Bronchial epithelial cell (primary cell): ENCODE results near the gene PPARGC1A. TPM values are rescaled to one million over a fixed set of nuclear protein-coding genes. Genes with fewer than 3 reads are reported as not detected.

Experiments used
- DNase-seq: peaks from one replicate; pipeline ENCODE4 v3.0.0-alpha.2; 2010; ENCODE audit warnings: low read depth
- FAIRE-seq: peaks from 2 replicates; lab custom pipeline; 2011; peaks lifted over from hg19 to GRCh38; lab: Jason Lieb, UNC
- H3K27me3 ChIP-seq: 2 replicates; pipeline ENCODE4 v1.5.1; 2011; ENCODE audit warnings: low read length; ENCODE audit not compliant: control insufficient read depth, insufficient read depth
- H3K36me3 ChIP-seq: 2 replicates; pipeline ENCODE4 v1.5.1; 2011; ENCODE audit warnings: low read length; ENCODE audit not compliant: control insufficient read depth, insufficient read depth
- H3K4me3 ChIP-seq: 2 replicates; pipeline ENCODE4 v1.5.1; 2011; ENCODE audit warnings: mild to moderate bottlenecking, low read depth, low read length, control low read depth
- total RNA-seq: library from RNA; depleted of rRNA; stranded (reverse); fragments of >200 nt; gene quantifications from 2 replicates; pipeline ENCODE4 v1.2.1, GENCODE V29; 2014
- TF ChIP-seq, protein P1 (sequence below): IDR thresholded peaks from 2 replicates; pipeline ENCODE4 v1.5.1; 2011; ENCODE audit warnings: mild to moderate bottlenecking, moderate library complexity, low read length, control low read depth, inconsistent platforms; ENCODE audit not compliant: insufficient read depth, severe bottlenecking

Gene PPARGC1A
- total RNA-seq, 1 donor from 2014 or later: 1.6 TPM

DNA sequence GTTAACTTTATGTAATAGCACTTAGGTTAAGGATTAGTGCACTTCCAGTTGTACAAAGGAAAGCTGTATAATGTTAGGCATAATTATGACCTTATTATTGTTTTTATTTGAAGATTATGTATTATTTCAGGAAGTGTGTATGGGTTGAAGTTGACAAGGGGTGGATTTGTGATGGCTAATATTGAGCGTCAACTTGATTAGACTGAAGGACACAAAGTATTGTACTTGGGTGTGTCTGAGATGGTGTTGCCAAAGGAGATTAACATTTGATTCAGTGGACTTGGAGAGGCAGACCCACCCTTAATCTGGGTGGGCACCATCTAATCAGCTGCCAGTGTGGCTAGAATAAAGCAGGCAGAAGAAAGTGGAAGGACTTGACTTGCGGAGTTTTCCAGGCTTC lies 127.3 kb downstream of the PPARGC1A start:
- no peak for DNase-seq
- H3K36me3 ChIP-seq: no peaks in the 10 kb centered on the region
- no peak overlapping the region for H3K4me3 ChIP-seq
- FAIRE-seq: no peak
- no peaks in the 10 kb centered on the region for H3K27me3 ChIP-seq
- TF ChIP-seq, protein P1, sequence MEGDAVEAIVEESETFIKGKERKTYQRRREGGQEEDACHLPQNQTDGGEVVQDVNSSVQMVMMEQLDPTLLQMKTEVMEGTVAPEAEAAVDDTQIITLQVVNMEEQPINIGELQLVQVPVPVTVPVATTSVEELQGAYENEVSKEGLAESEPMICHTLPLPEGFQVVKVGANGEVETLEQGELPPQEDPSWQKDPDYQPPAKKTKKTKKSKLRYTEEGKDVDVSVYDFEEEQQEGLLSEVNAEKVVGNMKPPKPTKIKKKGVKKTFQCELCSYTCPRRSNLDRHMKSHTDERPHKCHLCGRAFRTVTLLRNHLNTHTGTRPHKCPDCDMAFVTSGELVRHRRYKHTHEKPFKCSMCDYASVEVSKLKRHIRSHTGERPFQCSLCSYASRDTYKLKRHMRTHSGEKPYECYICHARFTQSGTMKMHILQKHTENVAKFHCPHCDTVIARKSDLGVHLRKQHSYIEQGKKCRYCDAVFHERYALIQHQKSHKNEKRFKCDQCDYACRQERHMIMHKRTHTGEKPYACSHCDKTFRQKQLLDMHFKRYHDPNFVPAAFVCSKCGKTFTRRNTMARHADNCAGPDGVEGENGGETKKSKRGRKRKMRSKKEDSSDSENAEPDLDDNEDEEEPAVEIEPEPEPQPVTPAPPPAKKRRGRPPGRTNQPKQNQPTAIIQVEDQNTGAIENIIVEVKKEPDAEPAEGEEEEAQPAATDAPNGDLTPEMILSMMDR: no peak

DNA sequence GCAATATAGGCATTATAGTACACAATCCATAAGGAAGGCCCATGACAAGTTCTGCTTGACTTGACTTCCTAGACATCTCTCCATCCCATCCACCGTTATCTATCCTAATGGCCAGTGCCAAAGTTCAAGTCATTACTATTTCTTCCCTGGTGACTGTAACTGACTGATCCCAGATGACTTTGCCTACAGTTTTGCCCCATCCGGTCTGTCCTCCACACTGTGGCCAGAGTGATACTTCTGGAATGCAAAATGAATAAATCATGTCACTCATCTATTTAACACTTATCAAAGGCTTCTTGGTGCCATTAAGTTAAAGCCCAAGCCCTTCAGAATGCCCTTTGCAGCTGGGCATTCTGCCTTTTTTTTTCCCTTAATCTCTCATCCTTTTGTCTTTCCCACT lies 130.8 kb downstream of the PPARGC1A start:
- no peaks in the 10 kb centered on the region for H3K36me3 ChIP-seq
- FAIRE-seq (no peak), DNase-seq (no peak)
- no peak overlapping the region for H3K4me3 ChIP-seq
- H3K27me3 ChIP-seq: no peaks in the 10 kb centered on the region
- TF ChIP-seq, protein P1: no peak

DNA sequence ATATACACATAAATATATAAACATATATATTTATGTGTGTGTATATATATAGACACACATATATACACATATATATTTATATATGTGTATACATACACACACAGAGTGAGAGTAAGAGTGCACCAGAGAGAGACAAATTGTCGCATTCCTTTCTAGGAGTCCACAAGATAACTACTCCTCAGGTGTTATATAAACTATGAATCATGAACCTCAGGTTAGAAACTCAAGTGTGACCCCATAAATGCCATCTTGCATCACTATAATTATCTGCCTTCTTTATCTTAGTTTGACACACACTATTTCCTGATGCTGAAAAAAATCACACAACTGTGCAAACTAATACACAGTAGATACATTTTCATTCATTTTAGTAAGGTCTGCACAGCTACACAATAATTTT lies 135.2 kb downstream of the PPARGC1A start:
- TF ChIP-seq, protein P1: no peak
- Histone ChIP-seq H3K4me3 (no peak overlapping the region), H3K27me3 (no peaks in the 10 kb centered on the region), H3K36me3 (no peaks in the 10 kb centered on the region)
- no peak for DNase-seq
- FAIRE-seq: no peak

DNA sequence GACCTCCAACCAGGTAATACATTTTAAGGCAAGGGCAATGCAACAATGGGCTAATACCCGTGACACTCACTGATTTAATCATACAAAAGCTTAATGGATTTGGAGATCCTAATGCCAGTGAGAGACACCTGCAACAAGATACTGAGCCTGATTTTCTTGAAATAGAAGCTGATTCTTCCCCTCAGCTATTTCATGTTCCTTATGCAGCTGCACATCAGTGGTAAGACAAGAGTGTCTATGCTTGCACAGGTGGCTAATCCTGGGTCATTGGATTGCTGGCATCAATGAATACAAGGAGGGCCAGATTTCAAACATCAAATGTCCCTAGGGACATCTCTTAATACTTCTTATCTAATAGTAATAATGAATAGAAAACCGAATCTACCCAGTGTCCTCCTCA lies 139.7 kb downstream of the PPARGC1A start:
- H3K36me3 ChIP-seq: no peaks in the 10 kb centered on the region
- DNase-seq (no peak), FAIRE-seq (no peak)
- no peak overlapping the region for H3K4me3 ChIP-seq
- TF ChIP-seq, protein P1: no peak
- H3K27me3 ChIP-seq: no peaks in the 10 kb centered on the region

DNA sequence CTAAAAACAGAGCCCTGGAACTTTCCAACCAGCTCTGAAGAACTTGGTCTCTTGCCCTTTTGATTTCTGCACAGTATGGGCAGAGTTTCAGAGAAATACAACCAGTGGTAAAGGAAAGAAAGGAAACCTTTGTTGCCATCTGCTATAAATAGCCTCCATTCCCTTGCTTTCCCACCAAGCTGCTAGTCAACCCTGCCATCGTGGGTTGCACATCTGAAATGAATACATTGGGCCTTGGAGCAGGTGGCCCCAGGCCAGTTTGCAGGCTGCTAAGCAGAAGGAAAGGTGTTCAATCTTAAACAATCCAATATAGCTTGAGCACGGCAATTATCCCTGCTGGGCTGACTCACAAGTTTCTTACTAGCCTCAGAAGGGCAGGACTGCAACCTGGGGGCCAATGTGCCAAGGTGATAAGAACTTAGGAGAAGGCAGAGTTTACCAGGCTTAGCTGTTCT lies 142.5 kb downstream of the PPARGC1A start:
- Histone ChIP-seq H3K4me3 (no peak overlapping the region), H3K27me3 (no peaks in the 10 kb centered on the region), H3K36me3 (no peaks in the 10 kb centered on the region)
- TF ChIP-seq, protein P1: no peak
- DNase-seq (no peak), FAIRE-seq (peak; percentile 7)

DNA sequence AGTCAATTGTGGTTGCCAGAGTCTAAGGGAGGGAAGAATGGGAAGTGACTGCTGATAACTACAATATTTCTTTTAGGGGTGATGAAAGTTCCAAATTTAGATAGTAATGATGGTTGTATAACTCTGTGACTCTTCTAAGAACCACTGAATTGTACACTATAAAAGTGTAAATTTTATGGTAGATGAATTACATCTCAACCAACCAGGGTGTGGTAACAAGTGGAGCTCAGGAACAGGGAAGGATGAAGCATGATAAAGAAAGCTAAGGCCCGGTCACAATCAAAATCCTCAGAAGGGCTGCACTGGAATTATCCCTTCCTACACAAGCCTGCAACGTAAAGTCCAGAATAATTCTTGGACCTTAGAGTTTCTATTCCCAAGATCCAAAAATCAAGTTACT lies 143.2 kb downstream of the PPARGC1A start:
- no peak for FAIRE-seq
- DNase-seq: no peak
- H3K36me3 ChIP-seq: no peaks in the 10 kb centered on the region
- TF ChIP-seq, protein P1: no peak
- H3K4me3 ChIP-seq: no peak overlapping the region
- no peaks in the 10 kb centered on the region for H3K27me3 ChIP-seq
